ENCODE results near the gene A3GALT2.

Gene A3GALT2

DNA sequence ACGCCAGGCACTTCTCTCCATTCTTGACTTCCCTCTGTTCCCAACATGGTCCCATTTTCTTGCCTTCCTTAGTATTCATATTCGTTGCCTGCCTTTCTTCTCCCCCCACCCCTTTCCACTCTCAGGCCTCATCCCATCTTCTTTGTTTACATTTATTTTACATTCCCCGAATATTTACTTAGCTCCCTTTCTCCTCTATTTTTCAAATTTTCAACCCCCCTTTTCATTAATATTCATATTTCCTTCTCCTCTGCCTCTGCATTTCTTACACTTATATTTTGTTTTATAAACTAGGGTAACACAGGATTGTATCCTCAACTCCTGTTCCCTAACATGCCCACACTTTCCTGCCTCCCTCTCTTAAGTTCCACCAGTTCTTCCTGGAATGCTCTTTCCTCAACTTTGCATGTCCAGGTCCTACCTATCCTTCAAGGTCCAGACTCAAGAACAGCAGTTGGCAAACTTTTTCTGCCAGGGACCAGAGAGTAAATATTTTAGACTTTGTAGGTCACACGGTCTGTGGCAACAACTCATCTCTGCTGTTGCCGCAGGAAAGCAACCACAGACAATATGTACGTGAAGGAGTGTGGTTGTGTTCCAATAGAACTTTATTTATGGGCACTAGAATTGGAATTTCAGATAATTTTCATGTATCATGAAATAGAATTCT, 29.8 kb upstream of the A3GALT2 start:
- H3K4me3 ChIP-seq (ENCODE audit: low read depth, low read length): no peak overlapping the region

DNA sequence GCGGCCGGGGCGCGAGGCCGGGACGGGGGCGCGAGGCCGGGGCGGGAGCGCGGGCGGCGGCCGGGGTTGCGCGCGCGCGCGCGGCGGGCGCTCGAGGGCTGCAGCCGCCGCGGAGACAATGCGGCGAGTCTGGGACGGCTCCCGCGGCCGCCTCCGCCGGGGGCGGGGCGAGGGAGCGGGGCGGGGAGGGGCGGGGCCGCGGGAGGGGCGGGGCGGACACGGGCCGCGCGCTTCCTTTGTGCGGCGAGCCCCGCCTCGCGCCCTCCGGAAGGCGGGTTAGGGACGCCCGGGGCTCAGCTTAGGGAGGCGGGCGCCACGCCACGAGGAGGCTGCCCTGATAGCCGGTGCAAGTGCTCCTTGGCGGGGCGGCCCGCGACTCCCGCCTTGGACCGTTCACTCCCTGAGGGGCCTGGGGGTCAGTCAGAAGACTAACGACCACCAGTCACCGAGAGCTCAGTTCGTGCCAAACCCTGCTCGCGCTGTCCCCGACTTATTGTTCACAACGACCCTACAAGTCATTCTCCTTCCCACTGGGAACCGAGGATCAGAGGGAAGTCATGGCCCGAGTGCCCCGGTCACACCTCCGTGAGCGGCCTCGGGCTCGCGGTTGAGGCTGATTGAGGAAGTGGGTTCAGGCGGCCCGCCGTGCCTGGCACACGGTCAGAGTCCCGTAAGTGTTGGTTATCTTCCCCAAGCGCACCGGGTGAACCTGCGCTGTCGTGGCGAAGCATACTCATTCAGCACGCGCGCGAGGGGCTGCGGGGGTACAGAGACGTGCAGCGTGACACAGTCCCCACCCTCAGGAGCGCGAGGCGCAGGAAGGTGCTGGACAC, 29.1 kb upstream of the A3GALT2 start:
- peak overlapping the region; percentile 31 for H3K4me3 ChIP-seq (ENCODE audit: low read depth, low read length)

DNA sequence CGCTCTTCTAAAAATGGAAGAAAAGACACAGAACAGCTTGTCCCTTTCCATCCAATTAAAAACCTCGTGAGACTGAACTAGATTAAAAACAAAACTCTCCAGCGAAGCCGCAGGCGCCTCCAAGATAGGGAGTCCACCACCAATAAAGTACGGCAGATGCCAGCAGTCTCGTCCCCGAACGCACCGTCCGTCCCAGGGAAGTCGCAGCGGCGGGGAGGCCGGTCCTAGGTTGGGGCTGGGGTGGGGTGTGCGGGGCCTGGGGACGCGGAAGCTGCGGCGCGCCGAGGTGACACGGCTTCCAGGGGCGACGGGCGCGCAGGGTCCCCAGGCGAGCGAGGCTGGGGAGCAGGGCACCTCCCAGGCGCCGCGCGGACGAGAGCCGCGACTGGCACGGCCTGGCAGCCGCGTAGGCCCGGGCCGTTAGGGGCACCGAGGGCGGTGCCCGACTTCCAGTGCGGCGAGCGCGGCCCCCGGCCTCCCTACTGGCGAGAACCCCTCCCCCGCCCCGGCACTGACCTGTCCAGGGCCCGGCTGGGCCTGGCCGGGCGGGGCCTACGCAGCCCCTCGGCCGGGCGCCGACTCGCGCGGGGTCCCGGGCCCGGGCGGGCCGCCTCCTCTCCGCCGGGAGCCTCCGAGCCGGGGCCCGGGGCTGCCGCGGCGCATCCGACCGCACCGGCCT, 28.3 kb upstream of the A3GALT2 start:
- peak overlapping the region; percentile 33 for H3K4me3 ChIP-seq (ENCODE audit: low read depth, low read length)

DNA sequence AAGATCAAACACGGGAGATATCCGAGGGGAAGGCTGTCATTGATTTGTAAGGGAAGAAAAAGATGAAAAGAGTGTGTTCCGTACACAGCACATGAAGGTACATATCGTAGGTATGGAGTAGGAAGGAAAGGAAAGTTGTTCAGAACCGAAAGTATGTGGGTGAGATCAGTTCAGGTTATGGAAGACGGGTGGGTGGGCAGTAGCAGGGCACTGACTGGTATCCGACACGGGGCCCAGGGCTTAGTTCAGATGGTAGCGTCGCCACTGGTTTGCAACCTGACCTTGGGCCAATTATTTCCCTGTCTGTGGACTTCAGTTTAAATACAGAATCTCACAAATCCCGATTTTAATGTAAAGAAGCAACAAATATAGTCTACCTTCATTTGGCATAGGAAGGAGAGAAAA, 27.8 kb upstream of the A3GALT2 start:
- H3K4me3 ChIP-seq (ENCODE audit: low read depth, low read length): peak overlapping the region; percentile 33

DNA sequence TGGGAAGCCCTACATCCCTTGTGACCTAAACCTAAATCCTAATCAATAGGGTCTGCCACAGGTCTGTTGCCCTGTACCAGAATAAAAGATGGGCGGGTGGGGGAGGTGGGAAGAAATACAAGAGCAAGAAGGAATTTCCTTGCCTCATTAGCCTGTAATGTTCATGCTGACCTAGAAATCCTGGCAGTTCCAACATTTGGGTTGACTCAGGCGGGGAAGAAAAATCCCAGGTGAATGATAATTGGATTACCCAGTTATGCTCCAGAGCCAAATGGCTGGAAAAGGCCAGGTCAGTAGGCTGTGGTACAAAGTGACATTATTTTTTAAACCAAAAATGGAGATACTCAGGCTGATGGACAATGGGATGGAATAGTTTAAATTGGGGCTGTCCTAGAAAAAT, 27.3 kb upstream of the A3GALT2 start:
- H3K4me3 ChIP-seq (ENCODE audit: low read depth, low read length): no peak overlapping the region

DNA sequence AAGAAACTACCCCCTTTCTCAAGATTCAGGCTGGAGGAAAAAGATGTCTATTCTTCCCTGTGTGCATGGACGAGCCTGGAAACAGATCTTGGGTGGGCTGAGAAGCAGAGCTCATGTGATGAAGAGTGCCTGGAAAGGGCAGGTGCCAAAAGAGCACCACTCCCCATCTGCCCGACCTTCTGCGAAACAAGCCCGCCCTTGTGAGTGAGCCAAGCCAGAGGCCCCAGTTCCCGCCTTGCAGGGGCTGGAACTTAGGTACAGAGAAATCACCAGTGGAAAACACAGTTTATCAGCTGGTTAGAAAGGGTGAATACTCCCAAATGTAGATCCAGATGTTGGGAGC, 26.7 kb upstream of the A3GALT2 start:
- no peak overlapping the region for H3K4me3 ChIP-seq (ENCODE audit: low read depth, low read length)

DNA sequence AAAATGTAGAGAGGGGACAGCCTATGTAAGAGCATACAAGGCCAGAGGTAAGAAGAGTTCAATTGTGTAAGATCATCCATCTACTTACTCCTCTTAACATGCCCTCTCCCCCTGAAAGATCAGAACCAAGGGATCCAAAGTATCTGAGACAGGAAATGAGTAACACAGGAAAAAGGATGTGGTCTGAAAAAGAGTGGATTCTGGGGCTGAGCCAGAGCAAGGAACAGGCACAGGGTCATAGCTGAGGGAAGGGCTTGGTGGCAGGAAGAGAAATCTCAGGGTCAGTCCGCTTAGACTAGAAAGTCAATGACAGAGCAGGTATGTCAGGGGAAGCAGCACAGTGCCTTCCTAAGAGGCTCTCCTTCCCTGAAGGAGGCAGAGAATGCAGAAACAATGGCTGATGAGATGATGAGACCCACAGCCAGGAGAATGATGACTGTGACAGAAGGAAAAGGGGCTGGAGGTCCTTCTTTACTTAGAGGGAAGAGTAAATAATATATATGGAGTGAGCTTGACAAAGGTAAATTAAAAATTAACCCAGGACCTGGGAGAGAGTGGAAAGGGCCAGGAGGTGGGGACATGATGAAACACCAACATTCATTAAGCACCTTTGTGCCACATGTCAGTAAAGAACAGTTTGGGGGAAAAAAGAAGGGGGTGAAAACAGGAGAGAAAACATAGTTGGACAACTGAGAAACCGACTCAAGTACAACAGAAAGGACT, 26.2 kb upstream of the A3GALT2 start:
- no peak overlapping the region for H3K4me3 ChIP-seq (ENCODE audit: low read depth, low read length)

DNA sequence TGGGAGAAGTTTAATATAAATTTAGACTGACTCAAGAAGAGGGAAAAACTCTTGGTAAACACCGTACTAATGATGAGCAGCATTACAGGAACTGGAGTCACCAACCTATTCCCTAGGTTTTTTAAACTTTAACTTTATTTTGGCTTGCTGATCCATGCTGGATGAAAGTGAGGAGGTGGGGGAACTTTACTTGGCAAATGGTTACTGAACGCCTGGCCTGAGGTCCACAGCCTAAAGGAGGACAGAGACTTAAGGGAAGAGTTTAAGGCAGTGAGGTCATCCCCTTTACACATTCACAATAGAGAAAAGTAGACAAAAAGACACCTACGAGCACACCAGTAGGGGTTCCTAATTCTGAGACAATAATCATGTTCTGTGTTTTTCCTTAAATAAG, 25.6 kb upstream of the A3GALT2 start:
- H3K4me3 ChIP-seq (ENCODE audit: low read depth, low read length): no peak overlapping the region

DNA sequence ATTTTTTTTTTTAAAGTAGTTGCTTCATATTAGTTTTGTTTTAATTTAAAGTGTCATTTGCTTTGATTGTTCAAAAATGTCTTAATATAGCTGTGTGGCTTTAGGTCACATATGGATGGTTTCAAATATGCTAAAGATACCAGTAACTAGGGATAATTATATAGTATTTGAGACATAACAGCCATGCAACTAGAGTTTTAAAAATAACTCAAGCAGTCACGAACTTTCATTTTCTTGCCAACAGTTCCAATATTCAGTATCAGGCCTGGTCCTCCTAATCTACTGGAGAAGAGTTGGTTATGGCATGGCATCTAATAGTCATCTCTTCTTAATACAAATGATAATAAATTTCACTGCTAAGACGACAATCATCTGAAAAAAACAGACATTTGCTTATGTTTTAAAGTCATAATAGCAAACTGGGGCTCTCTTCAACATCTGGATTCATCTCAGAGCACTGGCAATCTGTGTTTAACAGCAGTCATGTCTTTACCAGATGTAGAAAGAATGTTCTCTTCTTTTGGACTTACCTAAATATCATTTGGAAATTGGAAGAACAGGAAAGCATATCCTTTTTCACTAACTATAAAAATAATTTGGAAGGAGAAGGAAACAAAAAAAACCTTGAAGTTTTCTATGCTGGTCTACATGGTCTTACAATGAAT, 24.1 kb upstream of the A3GALT2 start:
- no peak overlapping the region for H3K4me3 ChIP-seq (ENCODE audit: low read depth, low read length)

DNA sequence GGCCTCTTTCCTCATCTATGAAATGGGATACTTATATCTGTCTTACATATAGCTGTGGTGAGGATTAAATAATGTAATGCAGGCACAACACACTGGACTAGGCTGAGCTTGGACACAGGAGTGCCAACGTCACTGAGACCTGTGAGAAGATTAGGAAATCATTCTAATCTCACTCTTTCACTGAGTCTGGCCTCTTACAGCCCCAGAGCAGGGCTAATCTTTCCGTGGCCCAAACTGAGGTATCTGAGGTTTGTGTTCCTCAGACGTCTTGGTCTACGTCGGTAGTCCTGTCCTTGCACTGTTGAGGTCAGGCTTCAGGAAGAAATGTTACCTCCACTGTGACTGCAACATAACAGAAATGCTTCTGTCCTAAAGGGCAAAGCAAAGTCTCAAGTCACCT, 22.6 kb upstream of the A3GALT2 start:
- H3K4me3 ChIP-seq (ENCODE audit: low read depth, low read length): no peak overlapping the region

DNA sequence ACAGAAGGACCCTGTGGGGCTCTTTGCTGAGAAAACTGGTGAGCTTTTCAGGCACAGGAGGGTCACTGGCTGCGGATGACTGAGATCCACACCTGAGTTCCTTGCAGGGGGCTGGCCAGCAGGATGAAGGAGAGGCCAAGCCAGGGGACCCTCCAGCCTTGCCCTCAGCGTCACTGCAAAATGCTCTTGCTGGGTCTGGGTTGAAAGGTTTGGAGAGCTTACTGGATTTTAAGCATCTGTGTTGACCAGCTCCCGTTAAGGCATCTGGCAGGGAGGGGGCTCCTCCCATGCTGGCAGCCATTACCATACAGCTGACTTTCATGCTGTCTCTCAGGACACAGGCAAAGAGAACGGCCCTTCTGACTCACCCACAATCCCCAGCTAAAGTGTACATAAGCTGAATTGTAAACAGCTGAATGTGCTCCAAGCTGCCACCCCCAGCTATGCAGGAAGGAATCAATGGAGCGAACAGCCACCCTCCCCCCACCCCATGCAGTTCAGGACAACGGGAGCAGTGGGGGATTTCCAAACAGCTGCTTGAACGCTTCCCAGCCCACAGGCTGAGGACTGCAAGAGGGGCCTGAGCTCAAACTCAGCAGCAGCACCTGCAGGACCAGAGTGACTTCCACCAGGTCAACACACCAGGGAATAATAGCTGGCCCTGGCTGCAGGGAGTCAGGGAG, 21.3 kb upstream of the A3GALT2 start:
- H3K4me3 ChIP-seq (ENCODE audit: low read depth, low read length): no peak overlapping the region

DNA sequence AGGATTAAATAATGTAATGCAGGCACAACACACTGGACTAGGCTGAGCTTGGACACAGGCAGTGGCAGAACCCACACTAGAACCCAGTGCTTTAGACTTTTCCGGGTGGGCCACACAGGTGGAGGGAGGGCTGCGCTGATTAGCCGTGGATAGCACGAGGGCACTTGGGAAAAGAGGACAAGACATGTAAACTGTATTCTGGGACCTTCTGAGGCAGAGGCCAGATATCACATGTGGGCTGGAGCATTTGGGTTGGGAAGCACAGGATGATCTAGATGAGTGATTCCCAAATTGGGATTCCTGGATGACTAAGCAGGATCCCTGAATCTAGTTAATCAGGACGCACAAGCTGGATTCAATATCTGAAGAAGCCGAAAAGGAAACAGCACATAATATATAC, 20.3 kb upstream of the A3GALT2 start:
- H3K4me3 ChIP-seq (ENCODE audit: low read depth, low read length): no peak overlapping the region

DNA sequence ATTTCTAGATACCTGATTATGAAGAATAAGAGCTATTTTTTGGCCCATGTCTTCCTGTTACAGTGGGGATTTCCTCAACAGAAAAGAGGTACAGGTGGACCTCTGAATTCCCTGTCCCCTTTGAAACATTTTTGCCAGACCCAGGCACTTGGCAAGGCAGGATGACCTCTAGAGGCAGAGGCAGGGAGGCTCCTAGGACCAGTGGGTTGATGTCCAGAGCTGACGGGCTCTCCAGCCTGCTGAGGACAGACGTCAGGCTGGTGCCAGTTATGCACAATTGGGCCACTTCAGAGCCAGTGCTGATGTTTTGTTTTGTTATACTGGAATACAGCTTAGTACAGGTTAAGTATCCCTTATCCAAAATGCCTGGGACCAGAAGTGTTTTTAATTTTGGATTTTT, 18.5 kb upstream of the A3GALT2 start:
- H3K4me3 ChIP-seq (ENCODE audit: low read depth, low read length): no peak overlapping the region

DNA sequence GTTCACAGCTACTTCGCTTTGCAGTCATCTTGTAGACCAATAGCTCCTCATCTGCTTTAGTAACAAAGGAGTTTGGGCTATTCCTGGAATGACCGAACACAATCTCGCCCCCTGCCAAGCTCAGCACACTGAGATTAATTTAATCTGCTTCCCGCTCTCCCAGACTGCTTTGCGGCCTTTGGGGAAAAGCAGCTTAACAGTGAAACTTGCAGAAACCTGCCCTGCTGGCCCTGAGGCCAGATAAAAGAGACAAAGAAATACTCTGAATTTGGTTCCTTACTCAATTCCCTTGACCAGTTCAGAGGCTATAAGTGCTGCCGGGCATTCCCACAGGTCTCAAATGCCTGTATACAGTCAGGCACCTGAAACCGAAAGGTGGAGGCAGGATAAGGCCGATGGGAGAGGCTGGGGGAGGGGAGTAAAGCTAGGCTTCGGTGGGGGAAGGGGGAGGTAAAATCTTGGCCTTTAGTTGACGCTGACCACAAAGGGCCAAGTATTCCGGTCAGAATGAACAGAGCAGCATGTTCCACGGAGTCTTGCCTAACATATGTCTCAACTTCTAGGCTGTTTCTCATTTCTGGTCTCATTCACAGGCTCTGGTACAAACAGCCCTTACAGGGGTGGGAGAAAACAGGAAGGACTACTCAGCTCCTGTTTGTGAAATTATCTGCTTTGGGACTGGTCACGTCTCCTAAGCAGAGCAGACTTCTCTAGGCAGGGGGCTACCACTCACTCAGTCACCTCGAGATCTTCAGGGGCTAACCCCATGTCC, 17.7 kb upstream of the A3GALT2 start:
- no peak overlapping the region for H3K4me3 ChIP-seq (ENCODE audit: low read depth, low read length)

DNA sequence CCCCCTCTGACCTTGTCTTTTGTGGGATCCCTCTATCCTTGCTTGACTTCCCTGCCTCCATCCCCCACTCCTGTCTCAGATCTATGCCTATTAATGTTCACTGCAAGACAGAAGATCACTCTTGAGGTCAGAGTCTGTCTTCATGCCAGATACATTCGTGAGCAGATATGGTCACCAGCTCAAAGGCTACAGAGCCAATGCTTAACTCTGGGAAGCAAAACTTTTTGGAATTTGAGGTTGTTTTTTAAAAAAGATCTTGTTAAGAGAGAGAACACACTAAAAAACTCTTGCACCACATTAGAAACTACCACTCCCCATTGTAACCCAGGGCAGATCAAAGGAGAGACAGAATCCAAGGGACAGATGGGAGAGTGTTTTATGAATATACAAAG, 17.1 kb upstream of the A3GALT2 start:
- no peak overlapping the region for H3K4me3 ChIP-seq (ENCODE audit: low read depth, low read length)

DNA sequence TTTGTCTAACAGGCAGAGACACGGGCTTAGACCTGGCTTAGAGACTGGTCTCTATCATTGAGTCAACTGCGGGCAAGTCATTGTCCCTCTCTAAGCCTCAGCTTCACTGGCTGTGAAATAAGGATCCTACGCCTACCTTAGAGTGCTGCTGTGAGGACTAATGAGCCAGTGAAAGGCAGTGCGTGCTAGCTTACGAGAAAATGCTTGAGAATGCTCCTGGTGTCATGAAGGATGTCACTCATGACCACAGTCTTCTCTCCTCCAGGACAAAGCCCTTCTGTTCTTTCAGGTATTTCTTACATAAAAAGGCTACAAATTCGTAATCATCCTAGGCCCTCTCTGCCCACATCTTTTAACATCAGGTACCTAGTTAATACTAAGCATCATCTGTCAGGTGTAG, 16.5 kb upstream of the A3GALT2 start:
- H3K4me3 ChIP-seq (ENCODE audit: low read depth, low read length): no peak overlapping the region

DNA sequence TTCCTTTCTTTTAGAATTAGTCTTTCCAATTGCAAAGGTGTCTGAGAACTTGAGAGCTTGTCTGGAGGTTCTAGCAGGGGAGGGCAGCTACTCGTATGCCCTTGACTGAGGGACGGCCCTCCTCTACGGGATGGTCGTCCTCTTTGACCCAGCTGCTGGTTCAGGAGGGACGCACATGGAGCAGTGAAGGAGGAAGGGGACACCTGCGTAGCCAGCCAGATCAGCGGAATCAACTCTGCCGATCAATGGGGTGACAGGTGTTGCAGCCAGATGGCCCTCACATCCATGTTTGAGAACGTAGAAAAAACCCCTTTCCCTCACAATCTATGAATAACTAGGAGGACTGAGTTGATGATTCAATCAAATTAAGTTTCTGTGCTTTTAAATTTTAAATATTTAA, 15.7 kb upstream of the A3GALT2 start:
- no peak overlapping the region for H3K4me3 ChIP-seq (ENCODE audit: low read depth, low read length)

DNA sequence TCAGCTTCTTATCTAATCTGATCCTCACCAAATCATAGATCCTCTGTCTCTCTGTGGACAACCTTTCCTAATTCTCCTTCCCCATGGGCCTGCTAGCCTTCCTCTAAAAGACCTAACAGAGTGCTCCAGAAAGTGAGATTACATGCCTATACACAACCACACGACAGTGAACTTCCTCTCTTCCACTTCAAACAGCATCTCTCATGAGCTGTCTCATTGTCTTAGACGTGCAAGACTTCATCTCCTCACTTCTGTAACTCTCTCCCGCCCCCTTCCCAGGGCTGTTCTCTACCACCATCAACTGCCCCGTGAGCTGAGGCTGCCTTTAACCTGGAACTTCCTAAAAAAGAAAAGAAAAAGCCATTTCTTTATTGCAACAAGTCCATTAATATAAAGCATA, 14.1 kb upstream of the A3GALT2 start:
- no peak overlapping the region for H3K4me3 ChIP-seq (ENCODE audit: low read depth, low read length)

DNA sequence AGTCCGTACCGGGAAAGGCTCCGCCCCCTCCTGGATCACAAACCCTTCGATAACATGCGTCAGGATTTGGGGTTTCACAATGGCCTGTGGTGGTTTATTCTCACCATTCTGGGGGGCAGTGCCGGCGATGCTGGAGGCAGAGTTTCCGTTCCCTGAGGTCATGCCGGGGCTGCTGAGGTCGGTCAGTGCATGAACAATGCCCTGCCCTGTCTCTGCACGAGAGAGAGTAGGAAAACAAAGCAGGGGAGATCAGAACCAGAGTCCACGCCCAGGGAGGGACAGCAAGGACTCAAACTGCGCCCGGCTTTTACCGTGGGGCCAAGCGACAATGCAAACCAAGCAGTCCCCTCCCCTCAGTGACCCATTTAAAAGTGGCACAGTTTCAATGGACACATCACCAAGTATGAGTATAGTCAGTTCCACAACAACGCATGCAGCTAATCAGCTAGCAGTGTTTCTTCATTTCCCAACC, 13.2 kb upstream of the A3GALT2 start:
- no peak overlapping the region for H3K4me3 ChIP-seq (ENCODE audit: low read depth, low read length)

DNA sequence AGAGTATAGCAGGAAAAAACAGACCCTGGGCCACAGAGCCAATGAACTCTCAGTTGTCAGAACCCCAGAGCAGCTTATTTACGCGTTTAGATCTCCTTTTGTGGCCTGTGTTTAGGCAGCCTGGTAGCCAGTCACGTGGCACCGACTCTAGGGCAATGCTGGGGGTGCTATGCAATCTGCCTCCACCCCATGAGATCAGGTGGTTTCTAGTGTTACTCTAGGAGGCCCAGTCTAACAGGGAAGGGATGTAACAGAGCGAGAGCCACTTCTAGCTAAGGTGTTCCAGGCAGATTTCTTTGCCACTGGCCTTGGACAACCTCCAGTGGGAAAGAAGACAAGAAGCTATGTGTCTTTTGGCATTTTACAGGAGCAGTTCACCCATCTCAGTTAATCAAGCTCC, 12.0 kb upstream of the A3GALT2 start:
- H3K4me3 ChIP-seq (ENCODE audit: low read depth, low read length): no peak overlapping the region

All from iPS-11a (cell line).